H1 (cell line): ENCODE measurements around the gene UBTD2. TPM values are rescaled to one million over a fixed set of nuclear protein-coding genes. Genes with fewer than 3 reads are reported as not detected.

Experiments
- KDM1A ChIP-seq: fragments of 200-600, 300-600 bp; sonication (generic); IDR thresholded peaks from 2 replicates; pipeline ENCODE4 v1.7.1; 2016; ENCODE audit warnings: mild to moderate bottlenecking, low read length, borderline replicate concordance
- POLR2AphosphoS5 ChIP-seq: IDR thresholded peaks from 2 replicates; pipeline ENCODE4 v1.6.1; 2011; ENCODE audit warnings: low read depth, low read length
- polyA plus RNA-seq, 7 experiments: library from polyadenylated mRNA; depleted of rRNA in 3 of 7; stranded (reverse) in 5 of 7; unstranded in 2 of 7; fragments of >200 nt in 5 of 7; fragments of 200-250 nt in 2 of 7; gene quantifications; 1 replicate in 5 of 7; 2 replicates in 1 of 7; 4 replicates in 1 of 7; pipeline versions ENCODE4 v1.2.1 to v1.2.3, GENCODE V29; 2011 to 2013; ENCODE audit warnings: missing spikeins in 2 of 7, mixed read lengths in 2 of 7
- total RNA-seq: library from RNA; stranded (reverse); fragmentation: NEBNext Ultra II Directional; extraction: Animal tissue kit (Norgen Biotek cat#: 25700); gene quantifications from 2 replicates; pipeline ENCODE4 v1.2.1, GENCODE V29; 2021

The UBTD2 gene
- total and polyA plus RNA-seq, 2 of the 8 experiments (the other 6 are each of a cell fraction or from before 2014, with no cell fraction given), result 14.5 to 39.2 TPM

GRCh38 chr5:172166030-172166826 lies 117.3 kb downstream of the UBTD2 start (continued):
- no peak for TF ChIP-seq KDM1A
- TF ChIP-seq POLR2AphosphoS5, result no peak
